OCI-LY7 (cell line): ENCODE measurements around the gene IL17RA.

Experiments
- CTCF ChIP-seq: fragments of 200-600 bp; sonication (generic); conservative IDR thresholded peaks from 2 replicates; pipeline ENCODE4 v1.5.1; 2014; ENCODE audit warnings: mild to moderate bottlenecking, antibody characterized with exemption, low read length, moderate library complexity, mixed read lengths
- EZH2phosphoT487 ChIP-seq: fragments of 200-600 bp; sonication (generic); IDR thresholded peaks from 2 replicates; pipeline ENCODE4 v1.6.1; 2018; ENCODE audit warnings: low read depth, borderline replicate concordance, mild to moderate bottlenecking, mixed run types, antibody characterized with exemption, low read length, moderate library complexity, mixed read lengths

DNA sequence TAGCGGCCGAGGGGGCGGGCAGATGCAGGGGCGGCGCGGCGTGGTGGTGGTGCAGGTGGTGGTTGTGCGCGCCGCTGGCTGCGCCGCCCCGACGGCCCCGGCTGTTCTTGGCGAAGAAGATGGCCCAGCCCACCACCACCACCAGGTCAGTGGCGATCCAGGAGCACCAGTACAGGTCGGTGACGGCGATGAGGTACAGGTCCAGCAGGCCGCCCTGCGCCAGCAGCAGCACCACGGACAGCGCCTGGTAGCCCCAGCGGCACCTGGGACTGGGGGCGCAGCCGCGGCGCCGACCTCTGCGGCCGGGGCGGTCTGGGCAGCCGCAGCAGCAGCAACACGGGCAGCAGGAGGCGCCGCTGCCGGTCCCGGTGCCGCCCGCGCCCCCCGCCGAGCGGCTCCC, 35.5 kb downstream of the IL17RA start:
- no peak for TF ChIP-seq CTCF
- no peak for TF ChIP-seq EZH2phosphoT487
